ENCODE data around the gene ITGAE.
"Not testable (repeated sequence)": the region's sequence is repeated elsewhere in the genome, so short reads cannot be mapped to it uniquely, and the experiment has no call there.

The ITGAE gene

GRCh38 chr17:3845291-3845620 lies 44.3 kb upstream of the ITGAE start:
- no peak for TF ChIP-seq CTCF (IDR thresholded peaks at IDR 0.05; ENCODE audit: low read depth, low read length, missing control alignments)
- in situ Hi-C loops (cut with HindIII; ENCODE audit: low pct_ligation_motif_present, low sequenced_read_pairs): no loop called here
- Histone ChIP-seq H3K4me3 (ENCODE audit: low read depth, low read length) (peak overlapping the region; percentile 92), H3K27ac (no peak overlapping the region), H3K36me3 (replicated peaks) (peaks cover 22% of the 10 kb centered on the region), H3K27me3 (replicated peaks) (no peaks in the 10 kb centered on the region)
- DNase-seq: no peak

DNA sequence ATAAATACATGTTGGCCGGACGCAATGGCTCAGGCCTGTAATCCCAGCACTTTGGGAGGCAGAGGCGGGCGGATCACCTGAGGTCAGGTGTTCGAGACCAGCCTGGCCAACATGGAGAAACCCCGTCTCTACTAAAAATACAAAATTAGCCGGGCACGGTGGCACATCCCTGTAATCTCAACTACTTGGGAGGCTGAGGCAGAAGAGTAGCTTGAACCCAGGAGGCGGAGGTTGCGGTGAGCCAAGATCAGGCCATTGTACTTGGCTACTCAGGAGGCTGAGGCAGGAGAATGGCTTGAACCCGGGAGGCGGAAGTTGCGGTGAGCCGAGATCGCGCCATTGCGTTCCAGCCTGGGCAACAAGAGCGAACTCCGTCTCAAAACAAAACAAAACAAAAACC lies 43.6 kb upstream of the ITGAE start:
- H3K27me3 ChIP-seq (replicated peaks); in situ Hi-C loops (cut with HindIII; ENCODE audit: low pct_ligation_motif_present, low sequenced_read_pairs); H3K27ac ChIP-seq; DNase-seq: not testable (repeated sequence)
- peak overlapping the region; percentile 92 for H3K4me3 ChIP-seq (ENCODE audit: low read depth, low read length)
- peaks cover 30% of the 10 kb centered on the region for H3K36me3 ChIP-seq (replicated peaks)

DNA sequence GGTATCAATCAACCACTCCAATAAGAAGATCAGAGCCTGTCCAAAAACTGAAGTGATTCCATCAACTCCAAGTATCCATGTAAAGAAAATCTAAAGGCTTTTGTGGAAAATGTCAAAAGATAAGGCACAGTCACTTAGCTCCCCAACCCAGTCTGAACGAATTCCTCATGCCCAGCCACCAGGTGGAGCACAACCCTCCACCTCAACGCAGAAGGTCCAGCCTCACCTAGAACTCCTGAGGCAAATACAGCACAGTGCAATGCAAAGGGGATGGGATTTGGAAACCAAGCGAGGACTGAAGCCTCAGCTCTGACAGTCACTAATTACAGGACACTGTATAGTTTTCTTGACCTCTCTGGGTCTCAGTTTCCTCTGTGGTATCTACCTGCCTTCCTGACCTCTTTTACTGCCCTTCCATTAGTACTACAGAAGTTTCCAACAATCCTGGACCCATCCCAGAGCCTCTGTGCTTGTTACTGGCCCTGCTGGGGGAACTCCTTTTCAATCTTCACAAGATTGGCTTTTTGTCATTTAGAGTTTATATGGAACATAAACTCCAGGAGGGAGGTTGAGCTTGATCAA lies 43.0 kb upstream of the ITGAE start:
- peak; percentile 77 for TF ChIP-seq CTCF (IDR thresholded peaks at IDR 0.05; ENCODE audit: low read depth, low read length, missing control alignments)
- H3K36me3 ChIP-seq (replicated peaks): peaks cover 35% of the 10 kb centered on the region
- no peak for DNase-seq
- H3K27me3 ChIP-seq (replicated peaks): no peaks in the 10 kb centered on the region
- H3K27ac ChIP-seq: no peak overlapping the region
- no peak overlapping the region for H3K4me3 ChIP-seq (ENCODE audit: low read depth, low read length)
- in situ Hi-C loops (cut with HindIII; ENCODE audit: low pct_ligation_motif_present, low sequenced_read_pairs): no loop called here

- Histone ChIP-seq H3K27ac (no peak overlapping the region), H3K27me3 (replicated peaks) (no peaks in the 10 kb centered on the region), H3K4me3 (ENCODE audit: low read depth, low read length) (no peak overlapping the region), H3K36me3 (replicated peaks) (peaks cover 59% of the 10 kb centered on the region)
- no peak for TF ChIP-seq CTCF (IDR thresholded peaks at IDR 0.05; ENCODE audit: low read depth, low read length, missing control alignments)
- no peak for DNase-seq
- in situ Hi-C loops (cut with HindIII; ENCODE audit: low pct_ligation_motif_present, low sequenced_read_pairs): no loop called here
These were observed 37.2 kb upstream of the ITGAE start for GRCh38 chr17:3838206-3838605.

DNA sequence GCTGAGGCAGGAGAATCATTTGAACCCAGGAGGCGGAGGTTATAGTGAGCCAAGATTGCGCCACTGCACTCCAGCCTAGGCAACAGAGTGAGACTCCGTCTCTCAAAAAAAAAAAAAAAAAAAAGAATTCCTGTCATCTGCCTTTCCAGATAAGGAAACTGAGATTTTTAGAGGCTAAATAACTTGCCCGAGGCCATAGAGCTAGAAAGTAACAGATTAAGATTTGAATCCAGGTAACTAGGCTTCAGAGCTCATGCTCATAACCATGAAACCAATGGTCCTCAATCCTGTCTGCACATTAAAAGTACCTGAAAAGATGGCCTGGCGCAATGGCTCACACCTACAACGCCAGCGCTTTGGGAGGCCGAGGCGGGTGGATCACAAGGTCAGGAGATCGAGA lies 35.6 kb upstream of the ITGAE start:
- in situ Hi-C loops (cut with HindIII; ENCODE audit: low pct_ligation_motif_present, low sequenced_read_pairs): no loop called here
- Histone ChIP-seq H3K4me3 (ENCODE audit: low read depth, low read length) (no peak overlapping the region), H3K36me3 (replicated peaks) (peaks cover 49% of the 10 kb centered on the region), H3K27ac (no peak overlapping the region), H3K27me3 (replicated peaks) (no peaks in the 10 kb centered on the region)
- no peak for TF ChIP-seq CTCF (IDR thresholded peaks at IDR 0.05; ENCODE audit: low read depth, low read length, missing control alignments)
- DNase-seq: no peak

DNA sequence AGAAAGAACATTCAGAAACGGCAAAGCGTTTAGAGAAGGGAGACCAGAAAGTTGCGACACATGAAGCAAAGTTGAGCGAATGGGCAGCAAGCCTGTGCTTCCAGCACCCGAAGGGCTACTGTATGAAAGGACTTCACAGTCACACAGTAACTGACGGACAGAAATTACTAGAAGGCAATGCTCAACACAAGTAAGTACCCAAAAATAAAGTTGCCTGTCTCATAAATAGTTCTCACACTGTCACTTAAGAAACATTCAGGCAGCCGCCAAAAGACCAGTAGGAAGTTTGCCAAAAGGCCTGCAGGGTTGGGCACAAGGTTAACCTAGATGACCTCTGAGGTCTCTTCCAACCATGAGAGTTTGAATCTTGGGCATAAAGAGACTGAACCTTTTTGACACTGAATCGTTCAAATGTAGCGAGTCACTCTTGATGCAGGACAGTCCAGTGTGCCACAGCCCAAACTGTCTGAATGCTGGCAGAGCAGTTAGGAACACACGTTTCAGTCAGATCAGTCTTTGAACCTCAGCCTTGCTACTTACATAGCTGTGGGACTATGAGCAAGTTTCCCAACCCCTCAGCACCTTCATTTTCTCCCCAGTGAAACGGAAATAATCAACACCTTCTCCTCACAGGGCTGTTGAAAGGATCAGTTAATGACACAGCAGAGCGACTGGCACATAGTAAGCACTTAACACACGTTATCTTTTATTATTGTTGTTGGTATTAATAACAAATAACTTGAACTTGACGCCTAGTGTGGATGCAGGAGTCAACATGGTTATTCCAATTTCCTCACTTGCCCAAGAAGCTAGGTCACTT lies 34.6 kb upstream of the ITGAE start:
- H3K27ac ChIP-seq: no peak overlapping the region
- H3K4me3 ChIP-seq (ENCODE audit: low read depth, low read length): no peak overlapping the region
- TF ChIP-seq CTCF (IDR thresholded peaks at IDR 0.05; ENCODE audit: low read depth, low read length, missing control alignments): no peak
- peaks cover 46% of the 10 kb centered on the region for H3K36me3 ChIP-seq (replicated peaks)
- no peaks in the 10 kb centered on the region for H3K27me3 ChIP-seq (replicated peaks)
- DNase-seq: no peak
- in situ Hi-C loops (cut with HindIII; ENCODE audit: low pct_ligation_motif_present, low sequenced_read_pairs): no loop called here
